ENCODE measurements around the gene ZEB1.
"Not testable (repeated sequence)": the region's sequence is repeated elsewhere in the genome, so short reads cannot be mapped to it uniquely, and the experiment has no call there.

ZEB1 gene

DNA sequence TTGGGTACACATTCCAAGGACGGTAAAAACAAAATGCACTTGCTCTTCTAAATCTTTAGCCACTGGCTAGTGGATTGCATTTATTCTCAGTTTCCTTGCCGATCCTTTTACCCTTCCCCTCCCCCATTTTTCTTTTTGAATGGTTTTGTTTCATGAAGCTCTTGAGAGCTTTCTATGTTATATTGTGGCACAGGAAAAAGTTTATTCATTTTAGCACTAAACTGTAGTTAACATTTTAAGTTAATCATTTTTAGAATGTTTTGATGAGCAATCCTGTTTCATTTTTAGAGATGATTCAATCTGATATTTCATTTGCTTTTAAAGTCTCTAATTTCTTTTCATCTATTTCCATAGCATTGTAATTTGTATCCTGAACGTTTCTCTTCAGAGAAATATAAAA is 24.0 kb downstream of the ZEB1 start:
- peaks cover 3% of the 10 kb centered on the region for H3K36me3 Mint-ChIP-seq (ENCODE audit: low read depth)
- no peaks in the 10 kb centered on the region for H3K9me3 Mint-ChIP-seq
- H3K4me1 Mint-ChIP-seq (ENCODE audit: low read depth): peaks cover 46% of the 10 kb centered on the region
- H3K27ac Mint-ChIP-seq: no peak overlapping the region
- no peak for DNase-seq
- no peaks in the 10 kb centered on the region for H3K27me3 Mint-ChIP-seq
- no peak overlapping the region for H3K4me3 Mint-ChIP-seq

DNA sequence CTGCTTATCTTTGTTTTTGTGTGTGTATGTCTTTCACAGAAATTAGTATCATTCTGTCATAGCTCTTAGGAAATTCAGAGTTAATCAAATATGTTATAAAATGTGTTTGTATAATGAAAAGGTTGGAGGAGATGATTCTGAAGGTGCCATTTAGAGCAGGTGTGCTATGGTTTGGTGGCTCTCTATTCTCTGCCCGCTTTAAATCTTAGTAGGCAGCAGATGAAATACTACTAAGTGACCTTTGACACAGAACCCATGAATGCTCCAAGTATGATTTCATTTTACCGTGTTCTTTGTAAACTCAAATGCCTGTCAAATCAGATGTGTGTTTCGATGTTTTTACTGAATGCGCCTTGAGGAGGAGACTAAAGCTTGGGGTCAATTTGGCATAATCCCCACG is 24.5 kb downstream of the ZEB1 start:
- no peak for DNase-seq
- Mint-ChIP-seq H3K9me3 (no peaks in the 10 kb centered on the region), H3K27ac (no peak overlapping the region), H3K4me3 (peak overlapping the region; percentile 50), H3K4me1 (ENCODE audit: low read depth) (peaks cover 50% of the 10 kb centered on the region), H3K36me3 (ENCODE audit: low read depth) (peaks cover 3% of the 10 kb centered on the region), H3K27me3 (no peaks in the 10 kb centered on the region)

DNA sequence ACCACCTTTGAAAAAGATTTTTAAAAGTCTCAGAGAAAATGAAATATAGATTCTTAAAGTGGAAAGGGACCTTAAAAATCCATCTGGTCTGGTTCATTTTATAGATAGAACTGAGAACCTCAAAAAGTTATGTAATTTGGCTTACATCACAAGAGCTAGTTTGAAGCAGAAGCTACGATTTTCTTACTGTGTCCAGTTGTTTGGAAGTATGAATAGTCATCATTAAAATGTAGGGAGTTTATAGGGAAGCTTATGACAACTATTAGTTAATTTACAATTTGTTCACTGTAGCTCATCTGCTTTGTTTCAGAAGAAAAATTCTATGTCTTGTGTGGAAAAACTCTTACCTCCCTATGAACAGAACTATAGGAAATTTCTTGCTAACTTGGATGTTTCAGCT is 26.9 kb downstream of the ZEB1 start:
- DNase-seq: no peak
- H3K27ac Mint-ChIP-seq: no peak overlapping the region
- no peaks in the 10 kb centered on the region for H3K9me3 Mint-ChIP-seq
- H3K4me1 Mint-ChIP-seq (ENCODE audit: low read depth): peaks cover 65% of the 10 kb centered on the region
- H3K36me3 Mint-ChIP-seq (ENCODE audit: low read depth): no peaks in the 10 kb centered on the region
- H3K27me3 Mint-ChIP-seq: no peaks in the 10 kb centered on the region
- no peak overlapping the region for H3K4me3 Mint-ChIP-seq

DNA sequence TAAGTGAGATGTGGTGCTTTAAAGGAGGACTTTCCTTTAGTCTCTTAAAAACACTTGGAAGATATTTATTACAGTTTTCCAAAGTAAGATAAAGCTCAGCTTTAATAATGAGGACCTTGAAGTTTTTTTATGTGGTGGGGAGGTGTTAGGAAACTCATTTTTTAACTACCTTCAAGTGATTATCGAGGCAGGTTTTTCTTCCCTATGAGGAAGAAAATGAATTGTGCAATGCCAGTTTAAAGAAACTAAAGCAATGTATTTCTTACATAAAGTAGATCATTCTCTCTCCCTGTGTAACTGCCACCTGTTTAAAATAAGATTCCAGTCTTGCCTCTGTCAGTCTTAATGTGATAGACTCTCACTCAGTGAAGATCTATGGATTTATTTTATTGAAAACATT is 27.9 kb downstream of the ZEB1 start:
- Mint-ChIP-seq H3K27me3 (no peaks in the 10 kb centered on the region), H3K4me1 (ENCODE audit: low read depth) (peaks cover 69% of the 10 kb centered on the region), H3K27ac (peak overlapping the region; percentile 44)

DNA sequence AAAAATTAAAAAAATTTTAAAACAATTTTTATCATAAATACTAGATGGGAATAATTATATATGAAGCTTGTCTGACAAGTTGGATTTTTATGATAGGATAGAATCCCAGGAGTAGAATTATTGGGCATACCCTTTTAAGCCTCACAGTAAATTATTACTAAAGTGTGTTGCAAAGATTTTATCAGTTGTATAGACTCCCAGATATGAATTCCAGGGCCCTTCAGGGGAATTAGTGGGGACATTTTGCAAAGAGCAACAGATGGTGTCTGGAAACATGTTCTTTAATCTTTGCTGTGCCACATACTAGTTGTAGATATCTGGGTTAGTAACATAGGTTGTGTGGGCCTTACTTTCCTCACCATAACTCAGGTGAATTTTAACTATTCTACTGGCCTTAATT is 28.7 kb downstream of the ZEB1 start:
- no peak for DNase-seq
- Mint-ChIP-seq H3K4me1 (ENCODE audit: low read depth) (peaks cover 77% of the 10 kb centered on the region), H3K36me3 (ENCODE audit: low read depth) (peaks cover 5% of the 10 kb centered on the region), H3K27ac (peak overlapping the region; percentile 87), H3K27me3 (no peaks in the 10 kb centered on the region), H3K9me3 (peaks cover 4% of the 10 kb centered on the region), H3K4me3 (peak overlapping the region; percentile 55)

More for the DNA sequence above, 27.9 kb downstream of the ZEB1 start:
- Mint-ChIP-seq H3K4me3 (no peak overlapping the region), H3K36me3 (ENCODE audit: low read depth) (no peaks in the 10 kb centered on the region), H3K9me3 (no peaks in the 10 kb centered on the region)
- no peak for DNase-seq

DNA sequence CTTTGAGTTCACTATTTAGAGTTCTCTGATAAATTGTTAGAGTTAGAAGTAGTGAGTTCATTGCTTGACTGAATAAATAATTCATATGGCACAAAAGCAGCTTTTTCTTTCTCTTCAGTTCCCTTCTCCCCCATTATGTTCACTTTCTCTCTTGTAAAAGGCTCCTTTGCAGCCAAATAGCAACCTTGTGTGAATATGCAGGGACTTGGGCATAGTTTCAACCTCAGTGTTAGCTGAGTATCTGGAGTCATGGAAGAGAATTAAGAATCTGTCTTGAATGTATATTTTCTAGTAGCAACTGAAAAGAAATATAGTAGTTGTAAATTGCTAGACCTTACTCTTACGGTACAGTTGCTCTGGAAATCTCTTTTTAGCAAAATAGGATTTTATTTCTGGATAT is 31.9 kb downstream of the ZEB1 start:
- peaks cover 87% of the 10 kb centered on the region for H3K4me1 Mint-ChIP-seq (ENCODE audit: low read depth)
- DNase-seq: no peak
- H3K36me3 Mint-ChIP-seq (ENCODE audit: low read depth): peaks cover 5% of the 10 kb centered on the region
- H3K27me3 Mint-ChIP-seq: no peaks in the 10 kb centered on the region
- H3K27ac Mint-ChIP-seq: no peak overlapping the region
- peaks cover 4% of the 10 kb centered on the region for H3K9me3 Mint-ChIP-seq
- H3K4me3 Mint-ChIP-seq: no peak overlapping the region

DNA sequence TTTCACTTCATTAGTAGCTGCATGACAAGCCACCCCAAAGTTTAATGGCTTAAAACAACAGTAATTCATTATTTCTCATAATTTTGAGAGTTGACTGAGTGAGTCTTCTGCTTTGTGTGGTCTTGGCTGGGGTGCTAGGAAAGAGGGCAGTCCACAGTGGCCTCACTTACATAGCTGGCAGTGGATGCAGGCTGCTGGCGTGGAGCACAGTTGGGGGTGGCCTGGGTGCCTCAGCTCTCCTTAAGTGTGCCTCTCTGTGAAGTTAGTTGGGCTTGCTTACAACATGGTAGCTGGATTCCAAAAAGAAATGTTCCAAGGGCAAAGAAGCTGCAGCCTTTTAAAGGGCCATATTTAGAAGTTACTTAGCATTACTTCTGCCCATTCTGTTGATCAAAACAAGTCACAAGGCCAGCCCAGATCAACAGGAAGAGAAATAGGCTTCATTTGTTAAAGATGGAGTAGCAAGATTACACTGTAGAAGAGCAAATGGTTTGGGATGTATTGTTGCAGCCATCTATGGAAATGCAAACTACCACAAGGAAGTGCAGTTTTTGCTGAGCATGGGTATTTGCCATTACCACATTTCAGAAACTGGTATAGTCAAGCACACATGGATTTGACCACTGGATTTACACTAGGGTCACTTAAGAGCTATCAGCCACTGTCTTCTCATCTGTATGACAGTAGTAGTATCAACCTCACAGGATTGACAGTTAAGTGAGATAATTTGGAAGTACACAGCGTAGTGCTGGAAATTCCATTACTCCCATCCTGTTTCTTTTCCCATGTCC is 33.6 kb downstream of the ZEB1 start:
- Mint-ChIP-seq H3K27ac (peak overlapping the region; percentile 85), H3K4me3 (no peak overlapping the region), H3K4me1 (ENCODE audit: low read depth) (peaks cover 78% of the 10 kb centered on the region), H3K36me3 (ENCODE audit: low read depth) (peaks cover 5% of the 10 kb centered on the region), H3K9me3 (peaks cover 4% of the 10 kb centered on the region), H3K27me3 (no peaks in the 10 kb centered on the region)
- no peak for DNase-seq

DNA sequence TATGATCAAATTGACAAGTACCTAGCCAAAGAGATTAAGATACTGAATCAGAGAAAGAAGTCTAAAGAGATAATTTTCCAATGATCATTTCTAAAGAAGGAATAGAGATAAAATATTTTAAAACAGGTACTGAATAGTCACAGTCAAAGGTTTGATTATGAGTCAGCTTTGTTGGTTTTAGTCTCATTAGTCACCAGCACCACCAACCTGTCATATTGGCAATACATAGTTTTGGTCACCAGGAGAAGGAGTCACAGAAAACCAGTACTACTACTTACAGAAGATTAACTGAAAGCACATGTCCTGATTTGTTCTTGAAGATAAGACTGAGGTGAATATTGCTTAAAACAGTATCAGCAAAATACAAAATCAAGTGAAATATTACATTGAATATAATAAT is 34.6 kb downstream of the ZEB1 start:
- Mint-ChIP-seq H3K27ac (peak overlapping the region; percentile 90), H3K4me3 (no peak overlapping the region)

DNA sequence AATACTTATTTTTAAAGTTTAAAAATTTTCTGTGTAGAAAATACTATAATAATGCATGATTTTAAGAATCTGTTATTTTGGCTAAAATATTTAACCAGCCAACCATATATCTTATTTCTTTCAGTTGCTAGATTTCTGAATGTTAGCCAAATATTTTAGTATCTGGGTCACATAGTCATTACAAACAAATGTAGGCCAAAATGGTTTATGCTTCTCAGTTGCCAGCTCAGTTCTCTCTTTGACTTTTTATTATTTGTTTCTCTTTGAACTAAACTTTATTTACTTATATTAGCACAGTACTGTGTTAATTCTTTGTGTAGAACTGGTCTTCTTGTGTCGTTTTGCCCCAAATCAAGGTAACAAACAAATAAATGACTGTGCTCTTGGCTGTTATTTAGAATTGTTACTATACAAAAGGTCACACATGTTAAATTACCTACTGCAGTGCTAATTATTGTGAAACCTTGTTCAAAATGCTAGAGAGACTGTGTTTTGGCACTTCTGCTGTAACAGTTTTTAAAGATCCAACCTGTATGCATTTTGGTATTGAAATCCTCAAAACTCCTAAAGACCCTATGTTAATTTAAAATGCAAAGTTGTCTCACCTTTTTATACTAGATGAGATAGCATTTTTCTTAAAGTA is 39.8 kb downstream of the ZEB1 start:
- DNase-seq: no peak
- no peaks in the 10 kb centered on the region for H3K9me3 Mint-ChIP-seq
- H3K4me1 Mint-ChIP-seq (ENCODE audit: low read depth): peaks cover 48% of the 10 kb centered on the region
- H3K27ac Mint-ChIP-seq: no peak overlapping the region
- H3K4me3 Mint-ChIP-seq: no peak overlapping the region
- peaks cover 33% of the 10 kb centered on the region for H3K36me3 Mint-ChIP-seq (ENCODE audit: low read depth)
- no peaks in the 10 kb centered on the region for H3K27me3 Mint-ChIP-seq

More for the DNA sequence above, 34.6 kb downstream of the ZEB1 start:
- peaks cover 5% of the 10 kb centered on the region for H3K36me3 Mint-ChIP-seq (ENCODE audit: low read depth)
- peaks cover 75% of the 10 kb centered on the region for H3K4me1 Mint-ChIP-seq (ENCODE audit: low read depth)
- no peak for DNase-seq
- no peaks in the 10 kb centered on the region for H3K27me3 Mint-ChIP-seq
- peaks cover 4% of the 10 kb centered on the region for H3K9me3 Mint-ChIP-seq

DNA sequence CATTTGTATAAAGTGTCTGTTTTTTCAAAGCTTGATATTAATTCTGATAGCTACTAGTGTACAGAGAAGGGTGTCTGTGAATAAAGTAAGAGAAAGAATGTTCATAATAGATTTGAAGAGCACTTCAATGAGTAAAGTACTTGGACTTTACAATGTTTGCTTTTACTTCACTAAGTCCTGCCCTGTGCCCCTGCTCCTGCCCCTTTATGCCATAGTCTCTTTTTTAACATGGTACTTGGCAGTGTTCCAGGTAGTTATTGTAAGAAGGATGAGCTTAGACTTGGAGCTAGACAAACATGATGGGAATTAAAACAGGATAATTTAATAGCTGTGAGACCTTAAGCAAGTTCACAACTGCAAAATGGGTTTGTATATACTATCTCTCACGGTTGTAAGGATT is 41.0 kb downstream of the ZEB1 start:
- H3K27ac Mint-ChIP-seq: no peak overlapping the region

DNA sequence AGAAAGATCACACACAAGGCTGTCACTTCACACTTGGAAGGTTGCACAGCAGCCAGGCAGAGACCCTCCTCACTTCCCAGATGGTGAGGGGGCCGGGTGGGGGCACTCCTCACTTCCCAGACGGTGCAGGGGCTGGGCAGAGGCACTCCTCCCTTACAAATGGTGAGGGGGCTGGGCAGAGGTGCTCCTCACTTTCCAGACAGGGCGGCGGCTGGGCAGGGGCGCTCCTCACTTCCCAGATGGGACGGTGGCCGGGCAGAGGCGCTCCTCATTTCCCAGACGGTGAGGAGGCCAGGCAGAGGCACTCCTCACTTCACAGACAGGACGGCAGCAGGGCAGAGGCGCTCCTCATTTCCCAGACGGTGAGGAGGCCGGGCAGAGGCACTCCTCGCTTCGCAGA is 42.5 kb downstream of the ZEB1 start:
- not testable (repeated sequence) for H3K27ac Mint-ChIP-seq, H3K27me3 Mint-ChIP-seq, H3K4me3 Mint-ChIP-seq, H3K9me3 Mint-ChIP-seq, DNase-seq
- peaks cover 33% of the 10 kb centered on the region for H3K4me1 Mint-ChIP-seq (ENCODE audit: low read depth)
- peaks cover 45% of the 10 kb centered on the region for H3K36me3 Mint-ChIP-seq (ENCODE audit: low read depth)

More for the DNA sequence above, 41.0 kb downstream of the ZEB1 start:
- peaks cover 42% of the 10 kb centered on the region for H3K36me3 Mint-ChIP-seq (ENCODE audit: low read depth)
- H3K4me1 Mint-ChIP-seq (ENCODE audit: low read depth): peaks cover 41% of the 10 kb centered on the region
- no peak for DNase-seq
- no peaks in the 10 kb centered on the region for H3K9me3 Mint-ChIP-seq
- no peak overlapping the region for H3K4me3 Mint-ChIP-seq
- no peaks in the 10 kb centered on the region for H3K27me3 Mint-ChIP-seq

DNA sequence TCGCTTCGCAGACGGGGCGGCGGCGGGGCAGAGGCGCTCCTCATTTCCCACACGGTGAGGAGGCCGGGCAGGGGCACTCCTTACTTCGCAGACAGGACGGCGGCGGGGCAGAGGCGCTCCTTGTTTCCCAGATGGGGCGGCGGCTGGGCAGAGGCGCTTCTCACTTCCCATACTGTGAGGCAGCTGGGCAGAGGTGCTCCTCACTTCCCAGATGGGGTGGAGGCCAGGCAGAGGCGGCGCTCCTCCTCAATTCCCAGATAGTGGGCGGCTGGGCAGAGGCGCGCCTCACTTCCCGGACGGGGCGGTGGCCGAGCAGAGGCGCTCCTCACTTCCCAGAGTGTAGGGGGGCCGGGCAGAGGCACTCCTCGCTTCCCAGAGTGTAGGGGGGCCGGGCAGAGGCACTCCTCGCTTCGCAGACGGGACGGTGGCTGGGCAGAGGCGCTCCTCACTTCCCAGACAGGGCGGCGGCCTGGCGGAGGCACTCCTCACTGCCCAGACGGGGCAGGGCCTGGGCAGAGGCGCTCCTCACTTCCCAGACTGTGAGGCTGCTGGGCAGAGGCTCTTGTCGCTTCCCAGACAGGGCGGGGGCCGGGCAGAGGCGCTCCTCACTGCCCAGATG is 43.1 kb downstream of the ZEB1 start:
- H3K27me3 Mint-ChIP-seq: no peaks in the 10 kb centered on the region
- H3K4me3 Mint-ChIP-seq: no peak overlapping the region
- peaks cover 45% of the 10 kb centered on the region for H3K36me3 Mint-ChIP-seq (ENCODE audit: low read depth)
- H3K27ac Mint-ChIP-seq: no peak overlapping the region
- DNase-seq: no peak
- peaks cover 31% of the 10 kb centered on the region for H3K4me1 Mint-ChIP-seq (ENCODE audit: low read depth)
- no peaks in the 10 kb centered on the region for H3K9me3 Mint-ChIP-seq

DNA sequence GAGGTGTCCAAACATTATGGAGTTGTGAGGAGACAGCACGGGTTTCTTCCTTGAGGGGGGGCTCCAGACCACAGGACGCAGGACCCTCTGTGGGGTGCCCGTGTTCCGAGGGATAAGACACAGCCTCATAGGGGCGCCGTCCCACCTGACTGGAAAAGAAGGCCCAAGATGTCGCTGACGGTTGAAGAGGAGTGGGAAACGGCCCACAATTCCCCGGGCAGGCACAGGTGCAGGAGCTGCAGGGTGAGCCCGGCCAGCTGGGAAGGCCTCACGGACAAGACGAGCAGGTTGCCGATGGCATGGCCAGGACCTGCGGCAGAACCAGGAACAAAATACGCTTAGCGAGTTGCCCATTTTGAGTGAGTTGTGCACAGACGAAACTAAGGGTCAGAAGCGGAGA is 44.7 kb downstream of the ZEB1 start:
- H3K27ac Mint-ChIP-seq, DNase-seq, H3K4me3 Mint-ChIP-seq, H3K27me3 Mint-ChIP-seq, H3K9me3 Mint-ChIP-seq: not testable (repeated sequence)
- H3K4me1 Mint-ChIP-seq (ENCODE audit: low read depth): peaks cover 28% of the 10 kb centered on the region
- peaks cover 45% of the 10 kb centered on the region for H3K36me3 Mint-ChIP-seq (ENCODE audit: low read depth)

DNA sequence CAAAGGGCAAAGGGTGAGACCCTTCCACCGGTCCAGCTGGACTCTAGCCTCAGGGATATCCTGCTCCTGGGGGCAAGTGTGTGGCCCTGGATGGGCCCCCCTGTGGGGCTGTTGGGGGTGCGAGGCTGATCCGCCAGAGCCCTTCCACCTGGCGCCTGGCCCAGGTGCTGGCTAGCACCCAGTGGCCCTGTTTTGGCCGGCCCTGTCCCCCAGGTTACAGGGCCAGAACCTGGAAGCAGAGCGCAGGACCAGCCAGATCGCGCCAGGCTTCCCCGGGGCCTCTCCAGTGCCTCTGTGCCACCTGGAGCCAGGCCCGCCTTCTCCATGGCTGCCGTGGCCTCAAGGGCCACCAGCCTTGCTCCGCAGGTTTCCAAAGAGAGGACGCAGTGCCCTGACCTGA is 45.2 kb downstream of the ZEB1 start:
- not testable (repeated sequence) for H3K9me3 Mint-ChIP-seq, H3K4me3 Mint-ChIP-seq, H3K27me3 Mint-ChIP-seq, DNase-seq, H3K27ac Mint-ChIP-seq
- H3K36me3 Mint-ChIP-seq (ENCODE audit: low read depth): peaks cover 45% of the 10 kb centered on the region
- peaks cover 27% of the 10 kb centered on the region for H3K4me1 Mint-ChIP-seq (ENCODE audit: low read depth)

DNA sequence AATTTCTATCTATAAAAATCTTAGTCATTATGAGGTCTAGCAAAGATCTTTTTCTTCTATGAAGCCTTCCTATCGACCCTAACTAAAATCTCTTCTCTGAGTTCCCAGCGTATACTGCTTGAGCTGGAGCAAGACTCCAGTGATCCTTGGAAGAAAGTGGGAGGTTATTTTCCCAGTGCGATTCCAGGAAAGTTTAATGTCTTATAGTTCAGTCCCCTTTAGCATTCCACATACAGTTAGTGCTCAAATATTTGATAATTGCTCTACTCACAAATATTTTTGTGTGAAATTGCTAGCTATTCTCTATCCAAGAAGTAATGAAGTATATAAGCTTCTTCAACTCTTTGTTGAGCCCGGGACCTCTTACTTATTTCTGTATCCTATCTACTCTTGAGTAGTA is 47.7 kb downstream of the ZEB1 start:
- no peak for DNase-seq
- H3K9me3 Mint-ChIP-seq: no peaks in the 10 kb centered on the region
- H3K27me3 Mint-ChIP-seq: no peaks in the 10 kb centered on the region
- no peak overlapping the region for H3K4me3 Mint-ChIP-seq
- H3K36me3 Mint-ChIP-seq (ENCODE audit: low read depth): peaks cover 25% of the 10 kb centered on the region
- peaks cover 48% of the 10 kb centered on the region for H3K4me1 Mint-ChIP-seq (ENCODE audit: low read depth)
- H3K27ac Mint-ChIP-seq: no peak overlapping the region
